ENCODE data around the gene ACTMAP. TPM values are rescaled to one million over a fixed set of nuclear protein-coding genes. Genes with fewer than 3 reads are reported as not detected.

Gene ACTMAP
- total and polyA plus RNA-seq, 2 of the 8 experiments (the other 6 are each of a cell fraction or from before 2014, with no cell fraction given) = 24.1 to 26.5 TPM

DNA sequence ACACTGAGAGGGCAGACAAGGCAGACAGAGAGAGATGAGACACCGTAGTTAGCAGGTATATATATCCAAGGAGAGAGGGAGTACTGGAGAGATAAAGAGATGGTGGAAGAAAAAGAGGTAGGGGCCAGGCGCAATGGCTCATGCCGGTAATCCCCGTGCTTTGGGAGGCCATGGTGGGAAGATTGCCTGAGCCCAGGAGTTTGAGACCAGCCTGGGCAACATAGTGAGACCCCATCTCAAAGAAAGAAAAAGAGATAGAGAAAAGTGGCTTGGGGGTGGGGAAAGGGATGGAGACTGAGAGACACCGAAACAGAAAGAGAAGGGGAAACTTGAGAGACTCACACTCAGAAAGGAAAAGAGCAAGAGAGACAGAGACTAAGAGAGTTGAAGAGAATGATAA, 30.3 kb upstream of the ACTMAP start (continued):
- TF ChIP-seq NANOG (IDR thresholded peaks at IDR 0.05; ENCODE audit: insufficient read depth, low read depth, low read length, poor library complexity, severe bottlenecking) = no peak

Data from H1 (cell line).